Mesendoderm (in vitro differentiated cells): Measurements from ENCODE around the gene NR2F1.

ENCODE experiments used
- DNase-seq: peaks from one replicate; pipeline ENCODE4 v3.0.0; 2013
- H2AK5ac ChIP-seq: 2 replicates; pipeline ENCODE4 v1.6.1; 2013; ENCODE audit warnings: low read length, inconsistent platforms
- H2BK120ac ChIP-seq: 2 replicates; pipeline ENCODE4 v1.6.1; 2013; ENCODE audit warnings: low read depth, mild to moderate bottlenecking, low read length, moderate library complexity, mixed read lengths
- H2BK15ac ChIP-seq: replicated peaks from 2 replicates; pipeline ENCODE4 v1.6.1; 2013; ENCODE audit warnings: low read depth, mild to moderate bottlenecking, moderate library complexity
- H2BK5ac ChIP-seq: 2 replicates; pipeline ENCODE4 v1.6.1; 2013; ENCODE audit warnings: low read length, inconsistent platforms
- H3K18ac ChIP-seq: 2 replicates; pipeline ENCODE4 v1.6.1; 2013; ENCODE audit warnings: mild to moderate bottlenecking, low read length, mixed read lengths
- H3K23ac ChIP-seq: one replicate; pipeline ENCODE4 v1.6.1; 2013; ENCODE audit warnings: low read length
- H3K27ac ChIP-seq: 2 replicates; pipeline ENCODE4 v1.5.1; 2013; ENCODE audit warnings: low read depth, mild to moderate bottlenecking, inconsistent platforms, low read length, moderate library complexity
- H3K27me3 ChIP-seq: 2 replicates; pipeline ENCODE4 v1.6.1; 2013; ENCODE audit warnings: low read length, control low read depth, mild to moderate bottlenecking, inconsistent platforms; ENCODE audit not compliant: insufficient read depth, poor library complexity
- H3K36me3 ChIP-seq: 2 replicates; pipeline ENCODE4 v1.6.1; 2013; ENCODE audit warnings: low read length, inconsistent platforms; ENCODE audit not compliant: control insufficient read depth, insufficient read depth
- H3K4ac ChIP-seq: one replicate; pipeline ENCODE4 v1.6.1; 2013; ENCODE audit warnings: low read depth, mild to moderate bottlenecking, low read length, moderate library complexity
- H3K4me1 ChIP-seq: 2 replicates; pipeline ENCODE4 v1.6.1; 2013; ENCODE audit warnings: low read depth, low read length, inconsistent platforms; ENCODE audit not compliant: control insufficient read depth
- H3K4me2 ChIP-seq: 2 replicates; pipeline ENCODE4 v1.6.1; 2013; ENCODE audit warnings: low read length
- H3K4me3 ChIP-seq: 2 replicates; pipeline ENCODE4 v1.5.1; 2013; ENCODE audit warnings: mild to moderate bottlenecking, low read length
- H3K56ac ChIP-seq: one replicate; pipeline ENCODE4 v1.6.1; 2013; ENCODE audit warnings: low read length
- H3K79me1 ChIP-seq: 2 replicates; pipeline ENCODE4 v1.6.1; 2013; ENCODE audit warnings: low read length, inconsistent platforms
- H3K79me2 ChIP-seq: 2 replicates; pipeline ENCODE4 v1.6.1; 2013; ENCODE audit warnings: mild to moderate bottlenecking, low read length; ENCODE audit not compliant: control insufficient read depth, insufficient read depth
- H3K9ac ChIP-seq: 2 replicates; pipeline ENCODE4 v1.6.1; 2013; ENCODE audit warnings: low read length, inconsistent platforms
- H4K5ac ChIP-seq: one replicate; pipeline ENCODE4 v1.6.1; 2013; ENCODE audit warnings: low read length
- H4K8ac ChIP-seq: one replicate; pipeline ENCODE4 v1.6.1; 2013; ENCODE audit warnings: low read depth, mild to moderate bottlenecking, control low read depth, low read length, moderate library complexity
- WGBS: extraction: QIAGEN DNeasy Blood & Tissue Kit; methylation state at CpG from one replicate; pipeline ENCODE4 v1.1.7; 2013; ENCODE audit warnings: low lambda C conversion rate, missing lambda C conversion rate; ENCODE audit not compliant: insufficient coverage; ENCODE audit errors: extremely low coverage; 5-methylcytosine and 5-hydroxymethylcytosine counted together

The NR2F1 gene

GRCh38 chr5:93589152-93589828 is 6.3 kb downstream of the NR2F1 start:
- H3K18ac ChIP-seq: no peak overlapping the region
- no peak overlapping the region for H4K5ac ChIP-seq
- no peak overlapping the region for H2BK15ac ChIP-seq
- WGBS: no CpG with 5 or more reads among the region's 6 CpGs
- H3K27me3 ChIP-seq: peaks cover 75% of the 10 kb centered on the region
- no peak overlapping the region for H2AK5ac ChIP-seq
- H3K23ac ChIP-seq: no peak overlapping the region
- no peak overlapping the region for H3K9ac ChIP-seq
- H4K8ac ChIP-seq: no peak overlapping the region
- DNase-seq: no peak
- H3K4me1 ChIP-seq: no peaks in the 10 kb centered on the region
- no peak overlapping the region for H3K56ac ChIP-seq
- H2BK5ac ChIP-seq: no peak overlapping the region
- no peak overlapping the region for H2BK120ac ChIP-seq
- H3K36me3 ChIP-seq: no peaks in the 10 kb centered on the region
- no peak overlapping the region for H3K27ac ChIP-seq
- H3K79me2 ChIP-seq: no peaks in the 10 kb centered on the region
- no peak overlapping the region for H3K4ac ChIP-seq
- H3K4me2 ChIP-seq: no peak overlapping the region
- no peak overlapping the region for H3K4me3 ChIP-seq
- no peaks in the 10 kb centered on the region for H3K79me1 ChIP-seq

- H2BK15ac ChIP-seq: no peak overlapping the region
- no peak overlapping the region for H3K56ac ChIP-seq
- no peak overlapping the region for H2BK120ac ChIP-seq
- no peak overlapping the region for H2AK5ac ChIP-seq
- no CpG with 5 or more reads among the region's 2 CpGs for WGBS
- H3K4me1 ChIP-seq: no peaks in the 10 kb centered on the region
- no peaks in the 10 kb centered on the region for H3K79me2 ChIP-seq
- no peak overlapping the region for H4K5ac ChIP-seq
- H4K8ac ChIP-seq: no peak overlapping the region
- no peak for DNase-seq
- no peak overlapping the region for H3K27ac ChIP-seq
- no peak overlapping the region for H3K4me3 ChIP-seq
- peaks cover 79% of the 10 kb centered on the region for H3K27me3 ChIP-seq
- H3K4ac ChIP-seq: no peak overlapping the region
- H2BK5ac ChIP-seq: no peak overlapping the region
- no peaks in the 10 kb centered on the region for H3K36me3 ChIP-seq
- H3K4me2 ChIP-seq: no peak overlapping the region
- H3K18ac ChIP-seq: no peak overlapping the region
- H3K23ac ChIP-seq: no peak overlapping the region
- no peaks in the 10 kb centered on the region for H3K79me1 ChIP-seq
- H3K9ac ChIP-seq: no peak overlapping the region
Measured at GRCh38 chr5:93589829-93590215, 6.8 kb downstream of the NR2F1 start.

GRCh38 chr5:93590493-93590892 is 7.5 kb downstream of the NR2F1 start:
- H3K4me1 ChIP-seq: peaks cover 2% of the 10 kb centered on the region
- H3K27me3 ChIP-seq: peaks cover 83% of the 10 kb centered on the region
- H3K4me3 ChIP-seq: no peak overlapping the region
- H3K23ac ChIP-seq: no peak overlapping the region
- H3K79me2 ChIP-seq: no peaks in the 10 kb centered on the region
- no peak overlapping the region for H2BK5ac ChIP-seq
- no peaks in the 10 kb centered on the region for H3K79me1 ChIP-seq
- H3K4me2 ChIP-seq: no peak overlapping the region
- H4K5ac ChIP-seq: no peak overlapping the region
- H3K36me3 ChIP-seq: no peaks in the 10 kb centered on the region
- H3K18ac ChIP-seq: no peak overlapping the region
- no peak overlapping the region for H3K9ac ChIP-seq
- H3K27ac ChIP-seq: no peak overlapping the region
- DNase-seq: no peak
- H2AK5ac ChIP-seq: no peak overlapping the region
- no peak overlapping the region for H3K4ac ChIP-seq
- no peak overlapping the region for H2BK120ac ChIP-seq
- H3K56ac ChIP-seq: no peak overlapping the region
- H2BK15ac ChIP-seq: no peak overlapping the region
- WGBS: no CpG with 5 or more reads among the region's 3 CpGs
- H4K8ac ChIP-seq: no peak overlapping the region

GRCh38 chr5:93591323-93591945 is 8.4 kb downstream of the NR2F1 start:
- H3K4me1 ChIP-seq: peaks cover 2% of the 10 kb centered on the region
- H4K5ac ChIP-seq: no peak overlapping the region
- H3K4me2 ChIP-seq: no peak overlapping the region
- no peak overlapping the region for H3K23ac ChIP-seq
- H2BK120ac ChIP-seq: no peak overlapping the region
- H3K79me2 ChIP-seq: no peaks in the 10 kb centered on the region
- no peak overlapping the region for H3K56ac ChIP-seq
- H3K4me3 ChIP-seq: no peak overlapping the region
- no peak overlapping the region for H3K27ac ChIP-seq
- no peak overlapping the region for H3K9ac ChIP-seq
- peaks cover 86% of the 10 kb centered on the region for H3K27me3 ChIP-seq
- no peak overlapping the region for H4K8ac ChIP-seq
- H3K36me3 ChIP-seq: no peaks in the 10 kb centered on the region
- no peak overlapping the region for H3K18ac ChIP-seq
- no peak overlapping the region for H3K4ac ChIP-seq
- DNase-seq: no peak
- WGBS: no CpG with 5 or more reads among the region's 4 CpGs
- H3K79me1 ChIP-seq: no peaks in the 10 kb centered on the region
- H2BK5ac ChIP-seq: no peak overlapping the region
- H2AK5ac ChIP-seq: no peak overlapping the region
- no peak overlapping the region for H2BK15ac ChIP-seq

GRCh38 chr5:93592883-93593282 is 9.9 kb downstream of the NR2F1 start:
- Histone ChIP-seq H4K8ac (no peak overlapping the region), H3K4me1 (peaks cover 4% of the 10 kb centered on the region), H3K9ac (no peak overlapping the region), H3K23ac (no peak overlapping the region), H3K56ac (no peak overlapping the region), H2AK5ac (no peak overlapping the region), H2BK5ac (no peak overlapping the region), H3K27me3 (peaks cover 87% of the 10 kb centered on the region), H3K4ac (no peak overlapping the region), H3K4me2 (no peak overlapping the region), H3K79me2 (no peaks in the 10 kb centered on the region), H2BK15ac (no peak overlapping the region), H3K79me1 (no peaks in the 10 kb centered on the region), H3K36me3 (no peaks in the 10 kb centered on the region), H2BK120ac (no peak overlapping the region), H4K5ac (no peak overlapping the region), H3K4me3 (no peak overlapping the region), H3K27ac (no peak overlapping the region), H3K18ac (no peak overlapping the region)
- no CpG with 5 or more reads among the region's 5 CpGs for WGBS
- no peak for DNase-seq
